Activated effector memory CD4-positive, alpha-beta T cell treated with anti-CD3 and anti-CD28 coated beads, Interleukin-2, amount 50 U/mL, for 16 hours (primary cell): ENCODE results near the gene GNB1.

ENCODE experiments used
- DNase-seq: peaks from one replicate; pipeline ENCODE4 v3.0.0-alpha.2; 2020

GNB1 gene

DNA sequence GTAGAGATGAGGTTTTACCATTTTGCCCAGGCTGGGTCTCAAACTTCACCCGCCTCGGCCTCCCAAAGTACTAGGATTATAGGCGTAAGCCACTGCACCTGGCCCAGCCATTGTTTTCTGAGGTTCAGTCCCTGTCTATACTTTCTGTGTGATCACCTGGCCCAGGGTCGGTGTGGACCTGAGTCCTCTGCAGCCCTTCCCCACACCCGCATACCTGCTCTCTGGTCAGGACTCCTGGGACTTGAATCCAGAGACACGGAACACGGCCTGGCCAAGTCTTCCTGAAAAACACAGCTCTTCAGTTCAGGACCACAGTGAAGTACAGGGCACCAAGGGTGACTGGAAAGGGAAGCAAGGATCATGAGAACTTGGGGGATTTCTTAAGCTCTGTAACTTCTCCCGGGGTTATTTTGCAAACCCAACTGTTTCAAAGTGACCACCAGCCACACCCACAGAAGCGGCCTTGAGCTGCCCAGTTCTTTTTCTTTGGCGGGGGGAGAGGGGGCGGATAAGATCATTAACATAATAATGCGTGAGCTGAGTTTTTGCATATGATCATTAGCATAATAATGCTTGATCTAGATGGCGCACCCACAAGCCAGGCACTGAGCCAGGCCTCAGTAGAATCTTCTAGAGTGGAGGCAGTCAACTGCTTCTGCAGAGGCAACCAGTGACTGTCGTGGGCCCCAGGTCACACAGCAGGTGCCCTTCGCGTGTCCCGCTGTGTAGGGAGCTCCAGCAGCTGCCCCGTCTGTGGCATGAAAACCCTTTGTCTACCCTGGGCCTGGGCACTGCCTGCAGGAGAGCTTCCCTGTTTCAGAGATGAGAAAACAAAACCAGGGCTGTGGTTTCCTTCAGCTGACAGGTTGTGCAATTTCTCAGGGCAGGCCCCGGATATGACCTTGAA, 110.9 kb downstream of the GNB1 start:
- peak; percentile 82 for DNase-seq

DNA sequence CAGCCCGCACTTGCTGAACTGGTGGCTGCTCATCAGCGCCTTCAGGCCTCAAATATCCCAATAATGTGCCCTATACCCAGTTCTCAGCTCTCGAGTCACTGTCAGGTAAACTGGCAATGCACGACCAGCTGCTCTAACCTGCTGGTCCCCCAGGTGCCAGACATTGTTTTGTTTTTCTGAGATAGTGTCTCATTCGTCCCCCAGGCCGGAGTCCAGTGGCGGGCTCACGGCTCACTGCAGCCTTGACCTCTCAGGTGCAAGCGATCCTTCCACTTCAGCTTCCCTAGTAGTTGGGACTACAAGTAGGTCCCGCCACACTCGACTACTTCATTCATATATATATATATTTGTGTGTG, 111.6 kb downstream of the GNB1 start:
- no peak for DNase-seq

DNA sequence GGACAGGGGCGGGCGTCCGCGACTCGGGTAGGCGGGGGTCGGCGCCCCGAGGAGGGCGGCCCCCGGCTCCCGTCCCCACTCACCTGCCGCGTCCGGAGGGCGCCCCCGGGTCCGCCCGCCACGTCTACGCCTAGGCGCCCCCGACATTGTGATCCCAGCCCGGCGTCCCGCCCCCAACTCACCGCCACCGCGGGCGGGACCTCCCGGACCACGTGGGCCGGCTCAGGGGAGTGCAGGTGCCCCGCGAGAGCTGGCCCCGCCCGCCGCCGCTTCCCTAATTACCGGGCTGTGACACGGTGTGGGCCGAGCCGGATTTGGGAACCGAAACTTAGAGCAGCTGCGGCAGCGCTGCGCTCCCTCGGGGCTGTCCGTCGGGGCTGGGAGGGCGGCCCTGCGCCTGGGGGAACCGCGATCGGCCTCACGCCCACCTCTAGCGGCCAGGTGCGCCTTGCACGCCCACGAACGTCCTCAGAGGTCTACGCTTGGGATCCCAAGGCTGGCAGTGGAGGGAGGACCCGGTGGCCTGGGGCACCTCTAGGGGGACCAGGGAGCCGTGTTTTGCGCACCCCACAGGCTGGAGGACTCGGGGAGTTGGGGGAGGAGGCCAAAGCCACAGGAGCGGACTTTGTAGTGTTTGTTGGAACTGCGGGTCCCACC, 112.1 kb downstream of the GNB1 start:
- DNase-seq: peak; percentile 93

DNA sequence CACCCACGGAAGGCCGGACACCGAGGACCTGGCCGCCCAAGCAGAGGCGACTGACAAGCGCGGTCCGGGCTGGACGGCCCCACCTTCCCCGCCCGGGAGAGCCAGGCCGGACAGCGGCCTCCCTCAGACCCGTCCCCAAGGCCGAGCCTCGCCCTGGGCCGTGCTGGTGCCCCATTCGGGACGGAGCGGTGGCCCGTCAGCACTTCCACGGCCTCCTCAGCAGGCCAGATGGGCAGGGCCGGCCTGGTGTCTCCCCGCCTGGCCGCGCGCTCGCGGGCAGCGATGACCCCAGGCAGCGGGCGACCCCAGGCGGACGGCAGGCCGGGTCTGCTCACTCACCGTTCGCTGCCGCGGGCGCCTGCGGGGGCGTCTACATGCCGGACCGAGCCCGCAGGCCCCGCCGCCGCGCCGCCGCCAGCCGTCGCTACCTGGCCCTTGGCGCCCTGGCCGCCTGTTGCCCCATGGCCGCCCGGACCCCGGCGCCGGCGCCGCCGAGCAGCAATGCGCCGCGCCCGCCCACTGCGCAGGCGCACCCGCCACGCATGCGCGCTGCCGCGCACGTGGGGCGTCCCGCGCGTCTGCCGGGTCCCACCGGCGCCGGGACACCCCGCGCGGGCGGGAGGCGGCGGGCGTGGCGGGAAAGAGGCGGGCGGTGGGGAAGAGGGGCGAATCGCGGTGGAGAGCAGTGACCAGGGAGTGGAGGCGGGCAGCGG, 112.8 kb downstream of the GNB1 start, which contains the start of gene NADK:
NADK (minus strand) TSS at position 521 of the 713 bp plus-strand sequence. CDS start 13,064 bp downstream, outside the sequence.
- DNase-seq: peak; percentile 91

DNA sequence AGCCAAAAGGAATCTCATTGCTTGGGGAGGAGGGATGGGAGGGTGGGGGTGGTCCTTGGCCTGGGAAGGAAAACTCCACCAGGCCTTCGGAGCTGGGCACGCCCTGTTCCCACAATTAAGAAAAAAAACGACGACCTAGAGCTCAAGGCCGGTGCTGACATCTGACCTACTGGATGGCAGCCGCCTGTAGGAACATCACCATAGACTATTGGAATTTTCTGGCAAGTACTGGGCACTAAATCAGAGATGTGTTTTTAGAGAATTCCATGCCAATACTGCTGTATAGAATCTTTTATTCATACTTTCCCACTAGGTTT, 113.3 kb downstream of the GNB1 start:
- no peak for DNase-seq

DNA sequence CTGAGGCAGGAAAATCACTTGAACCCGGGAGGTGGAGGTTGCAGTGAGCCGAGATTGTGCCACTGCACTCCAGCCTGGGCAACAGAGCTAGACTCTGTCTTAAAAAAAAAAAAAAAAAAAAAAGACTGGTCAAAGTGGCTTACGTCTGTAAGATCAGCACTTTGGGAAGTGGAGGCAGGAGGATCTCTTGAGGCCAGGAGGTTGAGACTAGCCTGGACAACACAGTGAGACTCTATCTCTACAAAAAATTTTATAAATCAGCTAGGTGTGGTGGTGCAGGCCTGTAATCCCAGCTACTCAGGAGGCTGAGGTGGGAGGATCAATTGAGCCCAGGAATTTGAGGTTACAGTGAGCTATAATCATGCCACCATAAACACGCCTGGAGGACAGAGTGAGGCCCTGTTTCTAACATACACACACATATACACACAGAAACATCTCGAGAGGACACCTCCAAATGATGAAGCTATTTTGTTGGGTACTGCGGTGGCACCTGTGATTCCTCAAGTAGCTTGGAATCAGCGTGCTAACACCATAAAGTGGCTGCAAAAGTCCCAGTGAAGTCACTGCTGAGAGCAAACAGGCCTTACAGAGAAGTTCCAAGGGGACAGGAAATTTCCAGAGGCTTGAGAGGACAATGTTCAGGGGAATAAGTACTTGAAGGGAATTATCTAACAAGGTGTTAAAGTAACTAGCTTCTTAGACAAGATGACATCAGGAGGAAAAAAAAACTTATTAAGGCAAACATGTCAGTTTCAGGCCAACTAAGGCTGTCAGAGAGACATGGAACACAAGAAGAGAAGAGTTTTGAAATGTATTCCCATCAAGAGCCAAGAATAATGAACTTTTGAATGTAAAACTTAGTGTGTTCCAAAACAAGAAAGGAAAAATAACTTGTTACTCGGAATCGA, 114.0 kb downstream of the GNB1 start:
- DNase-seq: no peak

DNA sequence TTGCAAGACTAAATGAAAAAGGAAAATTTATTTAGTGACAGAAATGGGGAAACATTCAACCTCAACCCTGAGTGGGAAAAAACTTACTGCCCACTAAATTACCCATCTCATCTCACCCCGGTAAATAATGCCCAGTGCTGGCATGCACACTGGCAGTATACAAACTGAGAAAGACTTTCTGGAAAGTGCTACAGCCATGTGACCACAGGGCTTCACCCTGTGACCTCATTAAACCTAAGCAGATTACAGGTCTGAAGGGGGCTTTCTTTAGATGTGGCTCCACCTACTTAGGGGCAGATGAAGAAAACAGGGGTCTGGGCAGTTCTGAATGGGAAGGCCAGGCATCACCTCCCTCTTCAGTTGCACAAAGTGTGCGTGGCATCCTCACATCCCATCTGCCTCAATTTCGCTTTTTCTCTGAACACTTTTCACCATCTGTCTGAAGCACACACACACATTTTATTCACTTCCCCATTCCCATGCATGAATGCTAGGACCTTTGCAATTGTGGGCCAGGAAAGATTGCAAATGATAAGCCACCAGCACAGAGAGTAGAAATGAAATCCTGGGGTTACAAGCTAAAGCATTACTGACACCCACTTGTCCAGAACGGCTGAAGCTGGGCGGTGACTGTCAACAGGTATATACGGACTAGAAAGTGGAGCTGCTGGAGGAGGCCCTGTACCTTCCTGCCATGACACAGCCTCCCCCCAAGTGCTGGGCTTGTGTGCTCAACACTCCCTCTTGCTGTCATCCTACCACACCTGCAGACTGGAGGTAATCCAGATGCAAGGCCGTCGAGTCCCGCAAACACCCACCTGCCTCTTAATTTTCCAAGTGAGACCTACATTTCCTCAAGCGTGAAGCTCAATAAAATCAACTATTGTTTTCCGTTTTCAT, 115.3 kb downstream of the GNB1 start:
- DNase-seq: no peak

DNA sequence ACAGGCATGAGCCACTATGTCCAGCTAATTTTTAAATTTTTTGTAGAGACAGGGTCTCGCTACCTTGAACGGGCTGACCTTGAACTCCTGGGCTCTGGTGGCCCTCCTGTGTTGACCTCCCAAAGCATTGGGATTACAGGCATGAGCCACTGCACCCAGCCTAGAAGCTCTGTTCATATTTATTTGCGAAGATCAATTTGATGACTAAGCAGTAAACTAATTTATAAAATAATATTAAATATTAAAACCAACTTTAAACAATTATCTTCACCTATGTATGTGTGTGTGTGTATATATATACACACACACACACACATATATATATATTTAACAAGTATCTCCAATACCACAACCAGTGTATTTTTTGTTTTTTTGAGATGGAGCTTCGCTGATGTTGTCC, 117.0 kb downstream of the GNB1 start:
- no peak for DNase-seq

DNA sequence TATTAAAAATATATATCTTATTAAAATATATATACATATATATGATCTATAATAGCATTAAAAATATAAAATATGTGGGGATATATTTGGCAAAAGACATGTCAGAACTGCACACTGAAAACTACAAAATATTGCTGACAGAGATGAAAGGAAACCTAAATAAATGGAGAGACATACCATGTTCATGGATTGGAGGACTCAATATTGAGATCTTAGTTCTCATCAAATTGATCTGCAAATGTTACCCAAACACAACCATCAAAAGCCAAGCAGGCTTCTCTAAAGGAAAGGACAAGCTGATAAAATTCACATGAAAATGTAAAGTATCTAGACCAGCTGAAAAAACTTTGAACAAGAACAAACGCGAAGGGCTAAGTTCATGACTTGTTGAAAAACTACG, 119.8 kb downstream of the GNB1 start:
- DNase-seq: no peak

DNA sequence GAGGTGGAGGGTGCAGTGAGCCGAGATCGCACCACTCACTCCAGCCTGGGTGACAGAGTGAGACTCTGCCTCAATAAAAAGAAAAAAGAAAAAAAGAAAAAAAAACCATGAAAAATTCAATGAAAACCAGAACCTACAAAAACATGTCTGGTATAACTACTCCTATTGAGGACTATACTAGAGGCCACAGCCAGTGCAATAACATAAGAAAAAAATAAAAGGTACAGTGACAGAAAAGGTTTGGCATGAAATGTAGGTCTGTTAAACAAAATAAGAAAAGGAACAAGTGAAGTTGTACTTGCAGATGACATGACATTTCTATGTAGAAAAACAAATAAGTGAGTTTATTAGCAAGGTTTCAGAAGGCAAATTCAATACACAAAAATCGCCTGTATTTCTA, 120.8 kb downstream of the GNB1 start:
- no peak for DNase-seq

DNA sequence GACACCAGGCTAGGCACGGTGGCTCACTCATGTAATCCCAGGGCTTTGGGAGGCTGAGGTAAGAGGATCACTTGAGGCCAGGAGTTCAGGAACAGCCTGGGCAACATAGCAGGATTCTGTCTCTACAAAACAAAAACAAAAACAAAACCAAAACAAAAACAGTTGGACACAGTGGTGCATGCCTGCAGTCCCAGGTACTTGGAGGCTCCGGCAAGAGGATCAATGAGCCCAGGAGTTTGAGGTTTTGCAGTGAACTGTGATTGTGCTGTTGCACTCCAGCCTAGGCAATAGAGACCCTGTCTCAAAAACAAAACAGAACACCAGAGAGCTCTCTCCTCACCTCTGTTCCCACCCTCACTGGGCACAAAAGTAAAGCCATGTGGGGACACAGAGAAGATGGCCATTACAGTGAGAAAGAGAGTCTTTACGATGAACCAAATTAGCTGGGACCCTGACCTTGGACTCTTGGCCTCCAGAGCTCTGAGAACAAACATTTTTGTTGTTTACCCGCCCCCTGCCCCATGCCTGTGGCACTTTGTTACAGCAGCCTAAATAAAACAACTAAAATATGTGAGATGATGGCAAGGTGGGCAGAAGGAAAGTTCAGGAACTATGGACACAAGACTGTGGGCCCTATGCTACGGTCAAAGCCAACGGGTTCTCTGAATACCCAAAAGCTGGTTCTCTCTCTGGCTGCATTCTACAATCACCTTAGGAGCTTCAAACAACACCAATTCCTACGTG, 122.5 kb downstream of the GNB1 start:
- DNase-seq: no peak

DNA sequence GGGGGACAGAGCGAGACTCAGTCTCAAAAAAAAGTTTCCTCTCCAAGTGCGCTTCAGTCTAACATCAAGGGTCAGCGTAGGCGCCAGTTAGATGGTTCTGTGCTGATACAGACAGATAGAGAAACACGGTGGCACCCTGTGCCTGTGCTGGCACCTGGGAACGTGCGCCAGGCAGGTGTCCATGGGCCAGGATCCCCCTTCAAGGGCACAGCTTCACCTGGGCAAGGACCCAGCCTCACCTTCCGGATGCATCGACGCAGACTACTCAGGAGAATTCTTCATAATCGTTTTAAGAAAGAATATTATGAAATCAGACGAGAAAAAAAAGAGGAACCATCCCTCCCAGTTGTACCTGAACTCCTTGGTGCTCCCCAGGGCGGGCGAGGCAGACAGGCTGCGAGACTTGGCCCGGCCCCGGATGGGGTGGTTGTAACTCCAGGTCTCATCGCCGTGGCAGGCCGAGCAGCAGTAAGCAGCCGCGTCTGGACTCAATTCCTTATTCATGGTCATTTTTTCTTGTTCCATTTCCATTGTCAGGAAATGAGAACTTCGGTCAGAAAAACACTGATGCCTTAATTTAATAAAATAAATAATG, 125.9 kb downstream of the GNB1 start:
- no peak for DNase-seq

DNA sequence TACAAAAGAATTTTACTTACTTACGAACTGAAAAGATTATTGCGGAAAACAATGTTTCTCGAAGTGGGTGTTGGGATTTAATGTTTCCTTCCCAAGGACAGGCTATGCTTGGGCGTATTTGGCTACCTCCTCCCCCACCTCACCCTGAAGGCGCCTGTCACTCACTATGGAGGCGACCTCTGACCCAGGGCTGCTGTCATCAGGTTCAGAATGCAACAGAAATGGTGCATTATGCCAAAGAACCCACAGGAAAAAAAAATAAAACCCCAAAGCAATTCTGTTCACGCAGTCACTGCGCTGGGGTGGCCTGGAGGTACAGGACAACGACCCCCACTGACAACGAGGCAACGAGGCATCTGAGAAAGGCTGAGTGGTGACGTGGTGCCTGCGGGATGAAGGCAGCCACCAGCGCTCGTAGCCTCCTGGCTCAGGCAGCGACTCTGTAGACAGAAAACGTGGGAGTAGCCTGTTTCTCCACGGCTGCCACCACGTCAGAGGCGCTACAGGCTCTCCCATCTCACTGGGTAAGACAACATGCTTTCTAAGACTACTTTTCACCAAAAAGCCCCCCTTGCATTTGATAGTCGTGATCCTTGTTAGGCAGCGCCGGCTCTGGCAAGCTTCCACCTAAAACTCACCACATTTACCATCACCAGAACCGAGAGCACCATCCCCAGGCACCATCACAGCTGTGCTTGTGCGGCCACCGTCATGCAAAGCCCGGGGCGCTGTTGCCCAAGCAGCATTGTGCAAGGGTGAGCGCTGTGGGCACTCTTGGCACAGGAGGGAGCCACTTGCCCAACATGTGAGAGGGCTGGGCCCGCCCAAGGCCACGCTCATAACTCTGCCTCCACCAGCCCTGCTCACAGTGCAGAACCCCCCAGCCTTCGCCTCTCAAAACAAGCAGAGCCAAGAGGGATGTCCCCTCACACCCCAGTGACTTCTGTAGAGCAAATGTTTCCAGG, 126.9 kb downstream of the GNB1 start:
- DNase-seq: no peak

DNA sequence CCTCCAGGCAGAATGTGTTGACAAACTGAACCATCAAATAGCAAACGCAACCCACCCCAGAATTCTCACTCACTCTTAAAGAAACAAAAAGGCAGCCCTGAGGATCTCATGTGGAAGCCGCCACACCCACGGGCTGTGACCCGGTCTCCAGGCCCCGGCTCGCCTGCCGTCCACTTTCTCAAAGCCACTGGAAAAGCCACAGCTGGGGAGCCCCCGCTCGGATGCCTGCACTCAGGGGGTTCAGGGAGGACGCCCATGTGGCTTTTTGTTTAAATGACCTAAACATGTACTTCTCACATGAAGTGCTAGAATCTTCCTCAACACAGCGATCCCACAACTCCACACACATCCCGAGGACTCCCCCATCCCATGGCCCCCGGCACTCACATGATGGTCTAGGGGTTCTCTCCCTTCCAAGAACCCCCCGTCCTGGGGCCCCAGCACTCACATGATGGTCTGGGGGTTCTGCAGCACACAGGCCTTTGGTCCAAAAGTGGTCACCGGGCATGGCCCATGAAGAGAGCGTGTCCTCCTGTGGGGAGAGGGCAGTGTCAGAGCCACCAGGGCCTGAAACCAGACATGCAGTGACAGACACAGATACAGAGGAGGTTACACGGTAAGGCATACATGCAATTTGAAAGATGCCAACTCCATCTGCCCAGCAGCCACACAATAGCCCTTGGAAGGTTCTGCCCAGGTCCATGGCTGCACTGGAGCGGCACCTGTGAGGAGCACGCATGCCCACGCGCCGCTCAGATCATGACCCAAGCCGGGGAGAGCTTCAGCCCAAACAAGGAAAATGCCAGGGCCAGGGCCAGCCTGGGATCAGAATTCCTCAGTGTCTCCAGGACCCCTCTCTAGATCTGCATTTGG, 129.1 kb downstream of the GNB1 start:
- no peak for DNase-seq

DNA sequence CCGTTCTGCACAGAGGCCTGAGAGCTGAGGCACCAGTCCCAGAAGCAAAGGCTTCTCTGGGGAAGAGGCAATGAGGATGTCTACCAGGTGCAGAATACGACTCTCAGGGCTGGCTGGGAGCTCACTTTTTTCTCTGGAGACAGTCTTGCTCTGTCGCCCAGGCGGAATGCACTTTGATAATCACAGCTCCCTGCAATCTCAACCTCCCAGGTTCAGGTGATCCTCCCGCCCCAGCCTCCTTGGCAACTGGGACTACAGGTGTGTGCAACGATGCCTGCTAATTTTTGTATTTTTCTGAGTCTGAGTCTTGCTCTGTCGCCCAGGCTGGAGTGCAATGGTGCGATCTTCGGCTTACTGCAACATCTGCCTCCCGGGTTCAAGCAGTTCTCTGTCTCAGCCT, 130.2 kb downstream of the GNB1 start:
- no peak for DNase-seq

DNA sequence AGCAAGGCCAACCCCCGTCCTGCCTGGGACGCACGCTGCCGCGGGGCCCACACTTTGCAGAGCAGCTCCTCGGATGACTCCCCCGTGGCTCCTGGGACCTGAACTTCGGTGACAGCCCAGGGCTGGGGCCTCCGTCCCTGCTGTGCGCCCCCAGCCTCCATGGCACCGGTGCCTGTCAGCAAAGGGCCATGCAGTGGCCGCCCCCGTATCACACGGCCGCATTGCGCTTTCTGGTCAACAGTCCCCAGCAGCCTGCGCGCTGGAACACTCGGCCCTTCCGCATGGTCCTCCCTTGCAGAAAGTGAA, 130.6 kb downstream of the GNB1 start:
- no peak for DNase-seq

DNA sequence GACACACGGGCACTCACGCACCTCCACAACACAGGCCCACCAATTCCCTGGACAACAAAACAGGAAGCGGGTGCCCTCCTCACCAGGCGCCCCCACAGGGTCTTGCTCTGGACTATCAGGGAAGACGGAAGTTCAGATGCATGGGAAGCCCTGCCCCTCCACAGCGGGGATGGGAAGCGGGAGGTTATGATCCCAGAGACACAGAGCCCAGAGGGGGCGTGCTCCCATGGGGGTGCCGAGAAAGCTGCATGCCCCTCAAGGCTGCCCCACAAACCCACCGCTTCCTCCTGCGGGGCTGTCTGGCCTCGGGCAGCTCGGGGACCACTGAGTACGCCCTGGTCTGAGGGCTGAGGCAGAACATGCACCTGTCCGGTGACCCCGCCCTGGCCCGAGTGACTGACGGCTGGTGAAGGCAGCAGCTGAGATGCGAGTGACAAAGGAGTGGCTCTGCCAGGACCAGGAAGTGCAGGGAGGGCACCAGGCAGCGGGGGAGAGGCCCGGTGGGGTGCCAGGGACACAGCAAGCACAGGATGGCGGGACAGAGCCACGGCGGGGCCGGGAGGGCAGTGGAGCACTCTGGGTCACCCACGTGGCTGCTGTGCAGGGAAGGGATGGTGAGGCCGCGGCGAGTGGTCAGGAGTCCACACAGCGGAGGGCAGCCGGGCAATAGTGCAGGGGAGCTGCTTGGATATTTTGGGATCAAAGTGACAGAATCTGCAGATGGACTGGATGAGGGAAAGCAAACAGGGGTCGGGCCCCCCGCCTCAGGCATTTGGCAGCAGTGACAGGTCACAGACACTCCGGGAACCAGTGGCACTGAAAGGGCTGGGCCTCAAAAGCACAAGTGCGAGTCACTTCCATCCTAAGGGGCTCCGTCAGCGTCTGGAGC, 131.2 kb downstream of the GNB1 start:
- no peak for DNase-seq
